Left renal cortex interstitium (tissue), 4 donors: ENCODE results near the gene CZIB. TPM values are rescaled to one million over a fixed set of nuclear protein-coding genes. Genes with fewer than 3 reads are reported as not detected.
A peak's percentile ranks its signal among the peaks of the same experiment; 100 is the strongest.
"Not testable (repeated sequence)": the region's sequence is repeated elsewhere in the genome, so short reads cannot be mapped to it uniquely, and the experiment has no call there.

Experiments used
- DNase-seq, 4 donors: peaks; one replicate each; pipeline ENCODE4 v3.0.0-alpha.2; 2013; ENCODE audit warnings: low read depth in 4 of 4, low spot score in 2 of 4, missing footprints in 1 of 4
- polyA plus RNA-seq, 4 donors: library from polyadenylated mRNA; unstranded; fragments of 120-200 nt; gene quantifications; one replicate each; pipeline ENCODE4 v1.2.1, GENCODE V29; 2013; ENCODE audit not compliant: insufficient read length in 4 of 4

CZIB gene
- polyA plus RNA-seq, 4 donors = 81.1 to 90.8 (median 87.3) TPM

- no peak for DNase-seq
Measured at GRCh38 chr1:53195246-53196016, 25.0 kb downstream of the CZIB start.

- no peak for DNase-seq
Measured at GRCh38 chr1:53190210-53190611, 30.2 kb downstream of the CZIB start.

GRCh38 chr1:53189061-53189460, 31.4 kb downstream of the CZIB start:
- no peak for DNase-seq

GRCh38 chr1:53188099-53188498, 32.3 kb downstream of the CZIB start:
- no peak for DNase-seq

- no peak for DNase-seq
Measured at GRCh38 chr1:53187401-53187800, 33.0 kb downstream of the CZIB start.

- DNase-seq = no peak
Measured at GRCh38 chr1:53186533-53186932, 33.9 kb downstream of the CZIB start.

- not testable (repeated sequence) for DNase-seq
Measured at GRCh38 chr1:53185955-53186297, 34.5 kb downstream of the CZIB start.

- DNase-seq = no peak
Measured at GRCh38 chr1:53183095-53183990, 37.1 kb downstream of the CZIB start.

GRCh38 chr1:53182716-53183094, 37.7 kb downstream of the CZIB start:
- no peak for DNase-seq

- peak in 3 of 4 donors; percentile 48 to 87 (median 69) for DNase-seq
Measured at GRCh38 chr1:53182111-53182593, 38.3 kb downstream of the CZIB start.

GRCh38 chr1:53180951-53181350, 39.5 kb downstream of the CZIB start:
- no peak for DNase-seq

- no peak for DNase-seq
Measured at GRCh38 chr1:53180226-53180625, 40.2 kb downstream of the CZIB start.

GRCh38 chr1:53176452-53177208, 43.8 kb downstream of the CZIB start:
- DNase-seq = no peak

GRCh38 chr1:53174971-53175913, 45.2 kb downstream of the CZIB start:
- no peak for DNase-seq

- DNase-seq = no peak
Measured at GRCh38 chr1:53172426-53173128, 47.9 kb downstream of the CZIB start.

GRCh38 chr1:53166912-53167311, 53.5 kb downstream of the CZIB start:
- DNase-seq = no peak

GRCh38 chr1:53166366-53166765, 54.1 kb downstream of the CZIB start:
- DNase-seq = no peak

GRCh38 chr1:53165408-53165961, 54.9 kb downstream of the CZIB start:
- no peak for DNase-seq
